Measurements from ENCODE around the gene ANLN.
"Not testable (repeated sequence)": the region's sequence is repeated elsewhere in the genome, so short reads cannot be mapped to it uniquely, and the experiment has no call there.

The ANLN gene

GRCh38 chr7:36472141-36472729, 82.6 kb downstream of the ANLN start:
- FAIRE-seq, result no peak

GRCh38 chr7:36473454-36474282, 84.0 kb downstream of the ANLN start:
- FAIRE-seq, result no peak

GRCh38 chr7:36474283-36475010, 84.8 kb downstream of the ANLN start:
- FAIRE-seq, result no peak

GRCh38 chr7:36475011-36475342, 85.3 kb downstream of the ANLN start:
- FAIRE-seq, result no peak

GRCh38 chr7:36475381-36475780, 85.7 kb downstream of the ANLN start:
- no peak for FAIRE-seq

GRCh38 chr7:36478745-36479144, 89.1 kb downstream of the ANLN start:
- FAIRE-seq, result no peak

- FAIRE-seq, result not testable (repeated sequence)
These were observed 94.2 kb downstream of the ANLN start for GRCh38 chr7:36483853-36484252.

GRCh38 chr7:36484265-36484664, 94.6 kb downstream of the ANLN start:
- FAIRE-seq, result no peak

GRCh38 chr7:36486336-36486735, 96.7 kb downstream of the ANLN start:
- FAIRE-seq, result no peak

GRCh38 chr7:36487756-36488336, 98.2 kb downstream of the ANLN start:
- FAIRE-seq, result no peak

GRCh38 chr7:36488672-36489071, 99.0 kb downstream of the ANLN start:
- not testable (repeated sequence) for FAIRE-seq

- FAIRE-seq, result no peak
These were observed 100.8 kb downstream of the ANLN start for GRCh38 chr7:36490419-36490830.

- no peak for FAIRE-seq
These were observed 101.7 kb downstream of the ANLN start for GRCh38 chr7:36491317-36491716.

- FAIRE-seq, result no peak
These were observed 106.9 kb downstream of the ANLN start for GRCh38 chr7:36496576-36496975.

- not testable (repeated sequence) for FAIRE-seq
These were observed 107.5 kb downstream of the ANLN start for GRCh38 chr7:36497176-36497575.

GRCh38 chr7:36497775-36498174, 108.1 kb downstream of the ANLN start:
- FAIRE-seq, result no peak

Measured in endometrium (tissue), 2 donors.